ENCODE data around the gene TUBB4B. TPM values are rescaled to one million over a fixed set of nuclear protein-coding genes. Genes with fewer than 3 reads are reported as not detected.

TUBB4B gene
- total RNA-seq, 1 donor from 2014 or later = 329 TPM

DNA sequence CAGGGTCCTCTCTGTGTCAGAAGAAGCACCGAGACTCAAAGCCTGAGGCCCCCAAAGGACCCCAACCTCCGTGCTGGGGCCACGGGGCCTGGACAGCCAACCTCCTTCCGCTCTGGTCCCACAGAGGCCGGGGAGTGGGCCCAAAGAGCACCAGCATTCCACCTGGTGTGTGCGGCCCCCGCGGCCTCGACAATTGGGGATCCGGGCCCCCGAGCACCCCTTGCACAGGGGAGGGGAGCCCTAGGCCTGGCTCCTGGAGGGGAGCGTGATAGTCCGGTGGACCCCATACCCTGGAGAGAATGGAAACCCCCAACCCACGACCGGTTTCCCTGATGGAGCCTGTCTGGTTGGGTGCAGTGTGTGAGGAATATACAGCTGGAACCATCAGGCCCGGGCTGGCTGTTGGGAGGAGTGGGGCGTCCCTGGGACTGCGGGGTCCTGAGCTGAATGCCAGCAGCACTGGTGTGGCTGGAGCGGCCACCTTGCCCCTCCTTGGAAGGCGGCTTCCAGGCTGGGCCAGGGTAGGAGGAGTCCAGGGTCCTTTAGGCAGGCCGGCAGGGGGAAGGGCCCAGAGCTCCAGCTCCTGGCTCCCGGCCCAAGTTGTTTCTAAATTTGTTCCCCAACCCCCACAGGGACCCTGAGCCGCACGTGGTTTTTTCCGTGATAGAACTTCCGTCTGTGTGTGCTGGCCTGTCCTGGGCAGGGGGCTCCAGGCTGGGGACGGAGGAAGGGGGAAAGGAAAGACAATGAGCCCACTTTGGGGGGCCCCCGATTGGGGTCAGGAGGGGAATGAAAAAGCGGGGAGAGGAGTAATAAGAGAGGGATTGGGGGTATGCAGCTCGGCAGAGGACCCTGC lies 35.6 kb downstream of the TUBB4B start:
- DNase-seq (ENCODE audit: low read depth, low spot score) = no peak
- Mint-ChIP-seq H3K4me3 (no peak overlapping the region), H3K27ac (ENCODE audit: unreplicated experiment) (no peak overlapping the region), H3K9me3 (no peaks in the 10 kb centered on the region), H3K36me3 (ENCODE audit: low read depth) (no peaks in the 10 kb centered on the region), H3K27me3 (ENCODE audit: low read depth) (no peaks in the 10 kb centered on the region), H3K4me1 (peaks cover 8% of the 10 kb centered on the region)
- TF ChIP-seq CTCF (conservative IDR thresholded peaks at IDR 0.05) = no peak

- no peak within 1 kb of the TSS for H3K27ac Mint-ChIP-seq (ENCODE audit: unreplicated experiment)
- peaks cover 10% of the 10 kb centered on the region for H3K4me1 Mint-ChIP-seq
- DNase-seq (ENCODE audit: low read depth, low spot score) = no peak
- H3K9me3 Mint-ChIP-seq = no peaks in the 10 kb centered on the region
- no peak for TF ChIP-seq CTCF (conservative IDR thresholded peaks at IDR 0.05)
- peaks cover 6% of the 10 kb centered on the region for H3K27me3 Mint-ChIP-seq (ENCODE audit: low read depth)
- peak within 1 kb of the TSS; percentile 65 for H3K4me3 Mint-ChIP-seq
- no peaks in the 10 kb centered on the region for H3K36me3 Mint-ChIP-seq (ENCODE audit: low read depth)
These were observed 36.4 kb downstream of the TUBB4B start, which contains the start of gene TOR4A for GRCh38 chr9:137277329-137278041. Gene TOR4A (plus strand): TSS chr9:137277726. CDS start chr9:137278690, 964 bp downstream.

DNA sequence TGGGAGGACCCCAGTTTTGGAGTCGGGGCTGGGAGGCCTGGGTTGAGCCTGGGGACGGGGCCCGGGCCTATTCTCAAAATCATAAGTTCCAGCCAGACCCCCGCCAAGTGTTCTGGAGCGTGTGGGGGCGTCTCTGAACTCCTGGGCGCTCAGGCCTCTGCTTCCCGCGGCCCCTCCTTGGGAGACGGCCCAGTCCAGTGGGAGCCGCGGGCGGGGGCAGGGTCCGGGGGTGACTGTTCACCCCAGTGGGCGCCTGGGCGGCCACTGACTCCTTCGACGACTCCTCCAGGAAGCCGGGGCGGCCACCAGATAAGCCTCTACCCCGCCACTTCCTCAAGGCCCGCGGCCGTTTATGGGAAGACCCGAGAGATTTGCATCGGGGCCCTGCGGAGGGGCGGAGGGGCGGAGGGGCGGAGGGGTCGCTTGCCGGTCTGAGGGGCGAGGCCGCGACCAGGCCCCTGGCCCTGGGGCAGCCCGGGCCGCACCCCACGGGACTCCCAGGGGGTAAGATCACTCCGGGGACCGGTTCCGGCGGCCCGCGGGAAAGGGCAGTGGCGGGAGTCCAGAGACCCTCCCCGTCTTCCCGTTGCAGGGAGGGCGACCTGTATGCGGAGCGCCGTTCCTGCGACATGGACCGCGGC lies 37.1 kb downstream of the TUBB4B start:
- TF ChIP-seq CTCF (conservative IDR thresholded peaks at IDR 0.05) = no peak
- Mint-ChIP-seq H3K4me3 (no peak overlapping the region), H3K4me1 (peaks cover 13% of the 10 kb centered on the region), H3K36me3 (ENCODE audit: low read depth) (no peaks in the 10 kb centered on the region), H3K27me3 (ENCODE audit: low read depth) (peaks cover 10% of the 10 kb centered on the region), H3K9me3 (no peaks in the 10 kb centered on the region), H3K27ac (ENCODE audit: unreplicated experiment) (no peak overlapping the region)
- DNase-seq (ENCODE audit: low read depth, low spot score) = no peak

DNA sequence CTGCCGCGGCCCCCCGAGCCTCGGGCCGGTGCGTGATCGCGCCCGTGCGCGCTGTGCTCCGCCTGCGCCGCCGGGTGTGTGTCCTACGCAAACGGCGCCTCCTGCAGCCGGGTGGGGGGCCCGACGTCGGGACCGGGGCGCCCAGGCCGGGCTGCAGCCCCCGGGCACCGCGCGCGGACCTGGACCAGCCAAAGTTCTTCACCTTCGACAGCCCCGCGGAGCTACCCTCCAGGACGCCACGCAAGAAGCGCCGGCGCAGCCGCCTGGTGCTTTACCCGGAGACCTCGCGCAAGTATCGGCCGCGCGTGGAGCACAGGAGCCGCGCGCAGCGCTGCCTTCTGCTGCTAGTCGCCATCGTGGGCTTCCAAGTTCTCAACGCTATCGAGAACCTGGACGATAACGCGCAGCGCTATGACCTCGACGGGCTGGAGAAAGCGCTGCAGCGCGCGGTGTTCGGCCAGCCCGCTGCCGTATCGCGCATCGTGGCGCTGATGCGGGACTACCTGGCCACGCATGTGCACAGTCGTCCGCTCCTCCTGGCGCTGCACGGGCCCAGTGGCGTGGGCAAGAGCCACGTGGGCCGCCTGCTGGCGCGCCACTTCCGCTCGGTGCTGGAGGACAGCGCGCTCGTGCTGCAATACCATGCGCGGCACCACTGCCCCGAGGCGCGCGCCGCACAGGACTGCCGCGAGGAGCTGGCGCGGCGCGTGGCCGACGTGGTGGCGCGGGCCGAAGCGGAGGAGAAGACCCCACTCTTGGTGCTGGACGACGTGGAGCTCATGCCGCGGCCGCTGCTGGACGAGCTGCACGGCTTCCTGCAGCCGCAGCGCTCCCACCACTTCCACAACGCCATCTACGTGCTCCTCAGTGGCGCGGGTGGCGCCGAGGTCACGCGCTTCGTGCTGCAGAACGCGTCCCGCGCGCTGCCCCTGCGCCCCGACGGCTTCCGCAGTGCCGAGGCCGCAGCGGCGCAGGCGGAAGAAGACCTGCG lies 37.9 kb downstream of the TUBB4B start:
- peaks cover 13% of the 10 kb centered on the region for H3K4me1 Mint-ChIP-seq
- TF ChIP-seq CTCF (conservative IDR thresholded peaks at IDR 0.05) = no peak
- no peak for DNase-seq (ENCODE audit: low read depth, low spot score)

More for the DNA sequence above, 37.9 kb downstream of the TUBB4B start:
- H3K27ac Mint-ChIP-seq (ENCODE audit: unreplicated experiment) = no peak overlapping the region
- H3K36me3 Mint-ChIP-seq (ENCODE audit: low read depth) = no peaks in the 10 kb centered on the region
- H3K27me3 Mint-ChIP-seq (ENCODE audit: low read depth) = peaks cover 10% of the 10 kb centered on the region
- no peak overlapping the region for H3K4me3 Mint-ChIP-seq
- H3K9me3 Mint-ChIP-seq = no peaks in the 10 kb centered on the region
